HepG2 (cell line): ENCODE data around the gene ANKRD53. TPM values are rescaled to one million over a fixed set of nuclear protein-coding genes. Genes with fewer than 3 reads are reported as not detected.

Experiments
- ATF7-NPFF ChIP-seq: sonication (generic); formaldehyde crosslinking; IDR thresholded peaks from 2 replicates; pipeline ENCODE4 v1.8.1; 2023; ENCODE audit warnings: mild to moderate bottlenecking, low read depth, missing genetic modification reagents, moderate library complexity
- BORCS8-MEF2B ChIP-seq: sonication (generic); formaldehyde crosslinking; IDR thresholded peaks from 2 replicates; pipeline ENCODE4 v1.8.0; 2022; ENCODE audit warnings: mild to moderate bottlenecking, missing genetic modification reagents
- BRD4 ChIP-seq: sonication (generic); formaldehyde crosslinking; IDR thresholded peaks from 2 replicates; pipeline ENCODE4 v1.4.0; 2020; ENCODE audit warnings: missing genetic modification reagents
- CBFB ChIP-seq: sonication (generic); formaldehyde crosslinking; IDR thresholded peaks from 2 replicates; pipeline ENCODE4 v1.4.0; 2020; ENCODE audit warnings: missing genetic modification reagents
- GABPB1 ChIP-seq: IDR thresholded peaks from 2 replicates; pipeline ENCODE4 v1.6.1; 2016; ENCODE audit warnings: mild to moderate bottlenecking, missing genetic modification reagents, moderate library complexity, missing compliant biosample characterization
- MEIS1 ChIP-seq: sonication (generic); formaldehyde crosslinking; IDR thresholded peaks from 2 replicates; pipeline ENCODE4 v1.9.0; 2021; ENCODE audit warnings: mild to moderate bottlenecking, missing genetic modification reagents, moderate library complexity, borderline replicate concordance
- NR2F1 ChIP-seq, 2 experiments: fragments of 450-650 bp in 1 of 2; formaldehyde crosslinking in 1 of 2; IDR thresholded peaks; 2 replicates each; pipeline versions ENCODE4 v1.5.0 to v1.6.1; 2016 to 2020; ENCODE audit warnings: mild to moderate bottlenecking in 1 of 2, missing compliant biosample characterization in 1 of 2, missing genetic modification reagents in 1 of 2, moderate library complexity in 1 of 2
- SRSF1 ChIP-seq: fragments of 200-400 bp; formaldehyde crosslinking; optimal IDR thresholded peaks from 2 replicates; pipeline ENCODE3; 2017; ENCODE audit warnings: mild to moderate bottlenecking, low read depth, low read length, moderate library complexity
- SUZ12 ChIP-seq: fragments of 150-350 bp; IDR thresholded peaks from 2 replicates; pipeline ENCODE4 v1.6.1; 2014; ENCODE audit warnings: low read depth, low read length
- U2AF1 ChIP-seq: fragments of 200-400 bp; formaldehyde crosslinking; optimal IDR thresholded peaks from 2 replicates; pipeline ENCODE3; 2017; ENCODE audit warnings: mild to moderate bottlenecking, low read depth, low read length
- ZMYM3 ChIP-seq: sonication (generic); formaldehyde crosslinking; IDR thresholded peaks from 2 replicates; pipeline ENCODE4 v1.5.1; 2020; ENCODE audit warnings: mild to moderate bottlenecking, missing genetic modification reagents
- ZNF230 ChIP-seq: sonication (generic); formaldehyde crosslinking; IDR thresholded peaks from 2 replicates; pipeline ENCODE4 v1.4.0; 2020; ENCODE audit warnings: mild to moderate bottlenecking, missing genetic modification reagents
- ZNF547 ChIP-seq: sonication (generic); formaldehyde crosslinking; IDR thresholded peaks from 2 replicates; pipeline ENCODE4 v1.5.1; 2020; ENCODE audit warnings: mild to moderate bottlenecking, missing genetic modification reagents
- ZNF773 ChIP-seq: sonication (generic); formaldehyde crosslinking; IDR thresholded peaks from 2 replicates; pipeline ENCODE4 v1.4.0; 2020; ENCODE audit warnings: missing genetic modification reagents, borderline replicate concordance
- polyA plus RNA-seq, 8 experiments: library from polyadenylated mRNA; depleted of rRNA in 3 of 8; stranded (reverse) in 7 of 8; unstranded in 1 of 8; fragments of >200 nt; fragmentation: Illumina TruSeq in 4 of 8; extraction: Trizol in 4 of 8; gene quantifications; 2 replicates each; pipeline versions ENCODE4 v1.2.1 to v1.2.3, GENCODE V29; 2011 to 2016; ENCODE audit warnings: low read depth in 4 of 8, missing spikeins in 1 of 8, mixed read lengths in 1 of 8; ENCODE audit not compliant: insufficient read depth in 1 of 8
- total RNA-seq, 5 experiments: library from RNA; depleted of rRNA; stranded (reverse); fragments of >200 nt; fragmentation: Illumina TruSeq; extraction: Trizol; gene quantifications; 2 replicates each; pipeline ENCODE4 v1.2.3, GENCODE V29; 2016; ENCODE audit warnings: low read depth in 1 of 5
- TF ChIP-seq, protein P1 (sequence below): sonication (generic); formaldehyde crosslinking; IDR thresholded peaks from 2 replicates; pipeline ENCODE4 v1.4.0; 2020; ENCODE audit warnings: mild to moderate bottlenecking, low read depth, missing genetic modification reagents
- TF ChIP-seq, protein P2 (sequence below): sonication (generic); formaldehyde crosslinking; IDR thresholded peaks from 2 replicates; pipeline ENCODE4 v1.4.0; 2020; ENCODE audit warnings: missing genetic modification reagents
- TF ChIP-seq, protein P3 (sequence below): sonication (generic); formaldehyde crosslinking; conservative IDR thresholded peaks from 2 replicates; pipeline ENCODE4 v1.4.0; 2020; ENCODE audit warnings: missing genetic modification reagents
- TF ChIP-seq, protein P4 (sequence below): sonication (generic); formaldehyde crosslinking; IDR thresholded peaks from 2 replicates; pipeline ENCODE4 v1.5.0; 2020; ENCODE audit warnings: mild to moderate bottlenecking, missing genetic modification reagents
- TF ChIP-seq, protein P5 (sequence below): sonication (generic); formaldehyde crosslinking; IDR thresholded peaks from 2 replicates; pipeline ENCODE4 v1.4.0; 2020; ENCODE audit warnings: low read depth, mild to moderate bottlenecking, missing genetic modification reagents

Gene ANKRD53
- total and polyA plus RNA-seq, 2 of the 13 experiments (the other 11 are each of a cell fraction or from before 2014, with no cell fraction given): 0.15 TPM; not detected in 1

DNA sequence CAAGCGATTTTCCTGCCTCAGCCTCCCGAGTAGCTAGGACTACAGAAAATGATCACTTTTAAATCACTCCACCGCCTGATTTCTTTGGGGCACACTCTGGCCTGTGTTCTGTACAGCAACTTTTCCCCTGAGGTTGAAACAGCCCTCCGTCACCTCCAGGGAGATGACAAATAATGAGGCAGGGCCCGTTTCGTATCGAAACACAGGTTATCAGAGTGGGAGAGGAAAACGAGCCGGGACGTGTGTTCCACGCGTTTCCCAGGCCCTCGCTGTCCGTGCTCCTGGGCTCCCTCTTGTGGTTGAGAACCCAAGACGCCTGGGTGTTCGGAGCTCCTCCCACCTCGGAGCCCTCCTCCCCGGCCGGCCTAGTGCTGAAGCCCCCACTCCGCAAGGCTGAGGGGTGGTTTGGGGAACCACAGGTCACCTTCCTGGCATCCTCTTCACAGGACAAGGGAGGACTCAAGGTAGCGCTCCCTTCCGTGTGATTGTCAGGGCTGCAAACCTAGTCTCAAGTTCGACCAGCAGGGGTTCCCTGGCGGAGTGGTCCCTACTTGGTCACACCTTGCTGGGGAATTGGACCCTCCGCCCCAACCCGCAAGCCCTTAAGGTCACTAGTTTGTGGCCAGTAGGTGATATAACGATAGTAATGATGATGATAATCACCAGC, 30.0 kb upstream of the ANKRD53 start (continued):
- TF ChIP-seq SUZ12 (no peak), CBFB (CRISPR knock-in tag) (0 out of 2 replicates have a peak, but pooled peaks have one; percentile 17), U2AF1 (no peak), ZNF230 (CRISPR knock-in tag) (0 out of 2 replicates have a peak, but pooled peaks have one; percentile 30), MEIS1 (CRISPR knock-in tag) (0 out of 2 replicates have a peak, but pooled peaks have one; percentile 54), ZNF547 (CRISPR knock-in tag) (peak; percentile 38; the same call in 1 of the 2 replicates), NR2F1 (CRISPR knock-in tag; IDR thresholded peaks at IDR 0.05) (no peak), BORCS8-MEF2B (CRISPR knock-in tag) (peak; percentile 32; the same call in 1 of the 2 replicates), ZMYM3 (CRISPR knock-in tag) (peak; percentile 41; the same call in 1 of the 2 replicates), BRD4 (CRISPR knock-in tag) (0 out of 2 replicates have a peak, but pooled peaks have one; percentile 53), GABPB1 (CRISPR knock-in tag) (peak; percentile 28; the same call in 1 of the 2 replicates), SRSF1 (peak; percentile 42), ZNF773 (peak; percentile 78; the same call in 1 of the 2 replicates), ATF7-NPFF (CRISPR knock-in tag) (peak; percentile 48; the same call in 1 of the 2 replicates)
- TF ChIP-seq, protein P1, sequence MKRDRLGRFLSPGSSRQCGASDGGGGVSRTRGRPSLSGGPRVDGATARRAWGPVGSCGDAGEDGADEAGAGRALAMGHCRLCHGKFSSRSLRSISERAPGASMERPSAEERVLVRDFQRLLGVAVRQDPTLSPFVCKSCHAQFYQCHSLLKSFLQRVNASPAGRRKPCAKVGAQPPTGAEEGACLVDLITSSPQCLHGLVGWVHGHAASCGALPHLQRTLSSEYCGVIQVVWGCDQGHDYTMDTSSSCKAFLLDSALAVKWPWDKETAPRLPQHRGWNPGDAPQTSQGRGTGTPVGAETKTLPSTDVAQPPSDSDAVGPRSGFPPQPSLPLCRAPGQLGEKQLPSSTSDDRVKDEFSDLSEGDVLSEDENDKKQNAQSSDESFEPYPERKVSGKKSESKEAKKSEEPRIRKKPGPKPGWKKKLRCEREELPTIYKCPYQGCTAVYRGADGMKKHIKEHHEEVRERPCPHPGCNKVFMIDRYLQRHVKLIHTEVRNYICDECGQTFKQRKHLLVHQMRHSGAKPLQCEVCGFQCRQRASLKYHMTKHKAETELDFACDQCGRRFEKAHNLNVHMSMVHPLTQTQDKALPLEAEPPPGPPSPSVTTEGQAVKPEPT (CRISPR knock-in tag): peak; percentile 81
- TF ChIP-seq, protein P2, sequence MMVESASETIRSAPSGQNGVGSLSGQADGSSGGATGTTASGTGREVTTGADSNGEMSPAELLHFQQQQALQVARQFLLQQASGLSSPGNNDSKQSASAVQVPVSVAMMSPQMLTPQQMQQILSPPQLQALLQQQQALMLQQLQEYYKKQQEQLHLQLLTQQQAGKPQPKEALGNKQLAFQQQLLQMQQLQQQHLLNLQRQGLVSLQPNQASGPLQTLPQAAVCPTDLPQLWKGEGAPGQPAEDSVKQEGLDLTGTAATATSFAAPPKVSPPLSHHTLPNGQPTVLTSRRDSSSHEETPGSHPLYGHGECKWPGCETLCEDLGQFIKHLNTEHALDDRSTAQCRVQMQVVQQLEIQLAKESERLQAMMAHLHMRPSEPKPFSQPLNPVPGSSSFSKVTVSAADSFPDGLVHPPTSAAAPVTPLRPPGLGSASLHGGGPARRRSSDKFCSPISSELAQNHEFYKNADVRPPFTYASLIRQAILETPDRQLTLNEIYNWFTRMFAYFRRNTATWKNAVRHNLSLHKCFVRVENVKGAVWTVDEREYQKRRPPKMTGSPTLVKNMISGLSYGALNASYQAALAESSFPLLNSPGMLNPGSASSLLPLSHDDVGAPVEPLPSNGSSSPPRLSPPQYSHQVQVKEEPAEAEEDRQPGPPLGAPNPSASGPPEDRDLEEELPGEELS (CRISPR knock-in tag): peak; percentile 52; the same call in 1 of the 2 replicates
- TF ChIP-seq, protein P3, sequence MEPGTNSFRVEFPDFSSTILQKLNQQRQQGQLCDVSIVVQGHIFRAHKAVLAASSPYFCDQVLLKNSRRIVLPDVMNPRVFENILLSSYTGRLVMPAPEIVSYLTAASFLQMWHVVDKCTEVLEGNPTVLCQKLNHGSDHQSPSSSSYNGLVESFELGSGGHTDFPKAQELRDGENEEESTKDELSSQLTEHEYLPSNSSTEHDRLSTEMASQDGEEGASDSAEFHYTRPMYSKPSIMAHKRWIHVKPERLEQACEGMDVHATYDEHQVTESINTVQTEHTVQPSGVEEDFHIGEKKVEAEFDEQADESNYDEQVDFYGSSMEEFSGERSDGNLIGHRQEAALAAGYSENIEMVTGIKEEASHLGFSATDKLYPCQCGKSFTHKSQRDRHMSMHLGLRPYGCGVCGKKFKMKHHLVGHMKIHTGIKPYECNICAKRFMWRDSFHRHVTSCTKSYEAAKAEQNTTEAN (CRISPR knock-in tag): 0 out of 2 replicates have a peak, but pooled peaks have one; percentile 33
- TF ChIP-seq, protein P4, sequence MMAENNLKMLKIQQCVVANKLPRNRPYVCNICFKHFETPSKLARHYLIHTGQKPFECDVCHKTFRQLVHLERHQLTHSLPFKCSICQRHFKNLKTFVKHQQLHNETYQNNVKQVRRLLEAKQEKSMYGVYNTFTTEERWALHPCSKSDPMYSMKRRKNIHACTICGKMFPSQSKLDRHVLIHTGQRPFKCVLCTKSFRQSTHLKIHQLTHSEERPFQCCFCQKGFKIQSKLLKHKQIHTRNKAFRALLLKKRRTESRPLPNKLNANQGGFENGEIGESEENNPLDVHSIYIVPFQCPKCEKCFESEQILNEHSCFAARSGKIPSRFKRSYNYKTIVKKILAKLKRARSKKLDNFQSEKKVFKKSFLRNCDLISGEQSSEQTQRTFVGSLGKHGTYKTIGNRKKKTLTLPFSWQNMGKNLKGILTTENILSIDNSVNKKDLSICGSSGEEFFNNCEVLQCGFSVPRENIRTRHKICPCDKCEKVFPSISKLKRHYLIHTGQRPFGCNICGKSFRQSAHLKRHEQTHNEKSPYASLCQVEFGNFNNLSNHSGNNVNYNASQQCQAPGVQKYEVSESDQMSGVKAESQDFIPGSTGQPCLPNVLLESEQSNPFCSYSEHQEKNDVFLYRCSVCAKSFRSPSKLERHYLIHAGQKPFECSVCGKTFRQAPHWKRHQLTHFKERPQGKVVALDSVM (CRISPR knock-in tag): 0 out of 2 replicates have a peak, but pooled peaks have one; percentile 21
- TF ChIP-seq, protein P5, sequence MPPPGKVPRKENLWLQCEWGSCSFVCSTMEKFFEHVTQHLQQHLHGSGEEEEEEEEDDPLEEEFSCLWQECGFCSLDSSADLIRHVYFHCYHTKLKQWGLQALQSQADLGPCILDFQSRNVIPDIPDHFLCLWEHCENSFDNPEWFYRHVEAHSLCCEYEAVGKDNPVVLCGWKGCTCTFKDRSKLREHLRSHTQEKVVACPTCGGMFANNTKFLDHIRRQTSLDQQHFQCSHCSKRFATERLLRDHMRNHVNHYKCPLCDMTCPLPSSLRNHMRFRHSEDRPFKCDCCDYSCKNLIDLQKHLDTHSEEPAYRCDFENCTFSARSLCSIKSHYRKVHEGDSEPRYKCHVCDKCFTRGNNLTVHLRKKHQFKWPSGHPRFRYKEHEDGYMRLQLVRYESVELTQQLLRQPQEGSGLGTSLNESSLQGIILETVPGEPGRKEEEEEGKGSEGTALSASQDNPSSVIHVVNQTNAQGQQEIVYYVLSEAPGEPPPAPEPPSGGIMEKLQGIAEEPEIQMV (CRISPR knock-in tag): peak; percentile 87
